IMR-90 (cell line): ENCODE data around the gene CDR2. TPM values are rescaled to one million over a fixed set of nuclear protein-coding genes. Genes with fewer than 3 reads are reported as not detected.
"Not testable (repeated sequence)": the region's sequence is repeated elsewhere in the genome, so short reads cannot be mapped to it uniquely, and the experiment has no call there.

Source experiments
- ATAC-seq: fragments of 200-7000 bp; cut with Tn5 transposase; 2 replicates; pipeline ENCODE4 v1.9.1; 2020; ENCODE audit warnings: low read depth, mild to moderate bottlenecking, moderate library complexity
- BruUV-seq: library from RNA; stranded (reverse); fragments of 400-500 nt; replicated peaks from 2 replicates; lab custom pipeline; 2021; lab: Mats Ljungman, UMichigan
- CTCF ChIA-PET: fragments of 300-600 bp; formaldehyde crosslinking; extraction: SDS; loops from one replicate; lab custom pipeline; 2021; ENCODE audit warnings: antibody characterized with exemption; lab: Yijun Ruan, JAX
- POLR2A ChIA-PET: fragments of 300-600 bp; sonication (Branson Sonifier 250); formaldehyde crosslinking; loops from one replicate; lab custom pipeline; 2022; ENCODE audit warnings: antibody characterized with exemption; ENCODE audit not compliant: unreplicated experiment; lab: Charles Lee
- DNase-seq: peaks from one replicate; pipeline ENCODE4 v3.0.0; 2013
- H2AFZ ChIP-seq: replicated peaks from 2 replicates; pipeline ENCODE3; 2013; ENCODE audit warnings: low read length, mild to moderate bottlenecking; ENCODE audit not compliant: poor library complexity
- H2AK5ac ChIP-seq: 2 replicates; pipeline ENCODE4 v1.6.1; 2013; ENCODE audit warnings: low read depth, low read length, inconsistent platforms
- H2AK9ac ChIP-seq: replicated peaks from 2 replicates; pipeline ENCODE3; 2013; ENCODE audit warnings: mild to moderate bottlenecking, low read depth, low read length, moderate library complexity; ENCODE audit not compliant: poor library complexity
- H2BK120ac ChIP-seq: 2 replicates; pipeline ENCODE4 v1.6.1; 2013; ENCODE audit warnings: low read depth, low read length, inconsistent platforms
- H2BK15ac ChIP-seq: 3 replicates; pipeline ENCODE4 v1.6.1; 2013; ENCODE audit warnings: low read depth, low read length, inconsistent platforms
- H2BK20ac ChIP-seq: 2 replicates; pipeline ENCODE4 v1.6.1; 2013; ENCODE audit warnings: low read depth, mild to moderate bottlenecking, inconsistent platforms, low read length, moderate library complexity
- H2BK5ac ChIP-seq: 2 replicates; pipeline ENCODE4 v1.6.1; 2013; ENCODE audit warnings: mild to moderate bottlenecking, low read depth, low read length, inconsistent platforms; ENCODE audit not compliant: poor library complexity, severe bottlenecking
- H3K14ac ChIP-seq: replicated peaks from 2 replicates; pipeline ENCODE4 v1.6.1; 2013; ENCODE audit warnings: low read depth, low read length, inconsistent platforms
- H3K18ac ChIP-seq: 2 replicates; pipeline ENCODE4 v1.6.1; 2013; ENCODE audit warnings: low read depth, low read length, control low read depth
- H3K23ac ChIP-seq: 2 replicates; pipeline ENCODE4 v1.6.1; 2013; ENCODE audit warnings: low read depth, low read length, inconsistent platforms
- H3K27ac ChIP-seq: 2 replicates; pipeline ENCODE4 v1.5.1; 2013; ENCODE audit warnings: mild to moderate bottlenecking, control low read depth, low read length; ENCODE audit not compliant: insufficient read depth
- H3K27me3 ChIP-seq: 2 replicates; pipeline ENCODE4 v1.6.1; 2013; ENCODE audit warnings: low read length; ENCODE audit not compliant: control insufficient read depth, insufficient read depth
- H3K36me3 ChIP-seq: 2 replicates; pipeline ENCODE4 v1.6.1; 2013; ENCODE audit warnings: low read length, mixed read lengths; ENCODE audit not compliant: control insufficient read depth, insufficient read depth
- H3K4ac ChIP-seq: 2 replicates; pipeline ENCODE4 v1.6.1; 2013; ENCODE audit warnings: low read depth, low read length, inconsistent platforms
- H3K4me1 ChIP-seq: 2 replicates; pipeline ENCODE4 v1.6.1; 2013; ENCODE audit warnings: low read length, mixed read lengths; ENCODE audit not compliant: control insufficient read depth, insufficient read depth
- H3K4me2 ChIP-seq: 2 replicates; pipeline ENCODE4 v1.6.1; 2013; ENCODE audit warnings: low read depth, mild to moderate bottlenecking, control low read depth, low read length, moderate library complexity
- H3K4me3 ChIP-seq: 2 replicates; pipeline ENCODE4 v1.5.1; 2013; ENCODE audit warnings: low read depth, mild to moderate bottlenecking, control low read depth, low read length, moderate library complexity; ENCODE audit not compliant: insufficient read depth
- H3K56ac ChIP-seq: 2 replicates; pipeline ENCODE4 v1.6.1; 2013; ENCODE audit warnings: low read length, inconsistent platforms; ENCODE audit not compliant: insufficient read depth; ENCODE audit errors: extremely low read depth
- H3K79me1 ChIP-seq, 2 experiments: 2 replicates each; pipeline ENCODE4 v1.6.1; 2013; ENCODE audit warnings: low read length in 2 of 2, inconsistent platforms in 1 of 2, low read depth in 1 of 2
- H3K9ac ChIP-seq: 2 replicates; pipeline ENCODE4 v1.6.1; 2013; ENCODE audit warnings: low read depth, low read length, control low read depth
- H3K9me1 ChIP-seq: 2 replicates; pipeline ENCODE4 v1.6.1; 2013; ENCODE audit warnings: low read length, inconsistent platforms; ENCODE audit not compliant: insufficient read depth
- H3K9me3 ChIP-seq: 2 replicates; pipeline ENCODE4 v1.6.1; 2013; ENCODE audit warnings: low read length; ENCODE audit not compliant: control insufficient read depth, insufficient read depth
- H4K20me1 ChIP-seq: 2 replicates; pipeline ENCODE4 v1.6.1; 2013; ENCODE audit warnings: low read length, inconsistent platforms; ENCODE audit not compliant: insufficient read depth
- H4K5ac ChIP-seq: 2 replicates; pipeline ENCODE4 v1.6.1; 2013; ENCODE audit warnings: mild to moderate bottlenecking, low read depth, low read length, control low read depth
- H4K8ac ChIP-seq, 2 experiments: 2 replicates each; pipeline ENCODE4 v1.6.1; 2013; ENCODE audit warnings: low read depth in 2 of 2, low read length in 2 of 2, control low read depth in 1 of 2, inconsistent platforms in 1 of 2
- H4K91ac ChIP-seq: 2 replicates; pipeline ENCODE4 v1.6.1; 2013; ENCODE audit warnings: low read depth, low read length, inconsistent platforms; ENCODE audit not compliant: insufficient read depth
- BHLHE40 ChIP-seq: fragments of 150-350 bp; IDR thresholded peaks from 2 replicates; pipeline ENCODE4 v1.6.1; 2016; ENCODE audit warnings: mild to moderate bottlenecking, low read depth, low read length
- MAFK ChIP-seq: IDR thresholded peaks from 2 replicates; pipeline ENCODE4 v1.6.1; 2012; ENCODE audit warnings: low read depth, low read length, improper control_type of control experiment
- RCOR1 ChIP-seq: IDR thresholded peaks from 2 replicates; pipeline ENCODE4 v1.6.1; 2012; ENCODE audit warnings: mild to moderate bottlenecking, low read length, improper control_type of control experiment; ENCODE audit not compliant: insufficient replicate concordance
- WGBS, 2 experiments: methylation state at CpG; one replicate each; pipeline versions ENCODE4 v1.1.5 to v1.1.7; 2013; ENCODE audit warnings: missing lambda C conversion rate in 2 of 2; ENCODE audit not compliant: insufficient read length in 1 of 2; ENCODE audit errors: extremely low coverage in 2 of 2; 5-methylcytosine and 5-hydroxymethylcytosine counted together
- dilution Hi-C: fragments of 300-500 bp; cut with HindIII; formaldehyde crosslinking; loops from one replicate; pipeline ENCODE4 v1.14.3; 2018; ENCODE audit warnings: low sequenced_read_pairs; ENCODE audit not compliant: unreplicated experiment
- in situ Hi-C: fragments of 300-500 bp; cut with MboI; formaldehyde crosslinking; loops from 3 replicates; pipeline ENCODE4 v1.14.3; 2019; ENCODE audit warnings: low sequenced_read_pairs, inconsistent platforms, mixed read lengths
- intact Hi-C: fragments of 100-400 bp; cut with micrococcal nuclease; formaldehyde crosslinking; loops from 2 replicates; pipeline ENCODE4 v1.10.0; 2022
- polyA plus RNA-seq, 3 experiments: library from polyadenylated mRNA; depleted of rRNA; stranded (reverse); fragments of >200 nt; gene quantifications; 2 replicates each; pipeline ENCODE4 v1.2.3, GENCODE V29; 2012; ENCODE audit warnings: low replicate concordance in 1 of 3
- total RNA-seq: library from RNA; depleted of rRNA; stranded (reverse); fragments of >200 nt; gene quantifications from 2 replicates; pipeline ENCODE4 v1.2.3, GENCODE V29; 2012
- TF ChIP-seq, protein P1 (sequence below): conservative IDR thresholded peaks from 2 replicates; pipeline ENCODE4 v1.5.1; 2012; ENCODE audit warnings: mild to moderate bottlenecking, low read depth, low read length, improper control_type of control experiment

Gene CDR2
- total and polyA plus RNA-seq, 2 of the 4 experiments (the other 2 are of a cell fraction) = 37.7 to 48.4 TPM

- TF ChIP-seq, protein P1, sequence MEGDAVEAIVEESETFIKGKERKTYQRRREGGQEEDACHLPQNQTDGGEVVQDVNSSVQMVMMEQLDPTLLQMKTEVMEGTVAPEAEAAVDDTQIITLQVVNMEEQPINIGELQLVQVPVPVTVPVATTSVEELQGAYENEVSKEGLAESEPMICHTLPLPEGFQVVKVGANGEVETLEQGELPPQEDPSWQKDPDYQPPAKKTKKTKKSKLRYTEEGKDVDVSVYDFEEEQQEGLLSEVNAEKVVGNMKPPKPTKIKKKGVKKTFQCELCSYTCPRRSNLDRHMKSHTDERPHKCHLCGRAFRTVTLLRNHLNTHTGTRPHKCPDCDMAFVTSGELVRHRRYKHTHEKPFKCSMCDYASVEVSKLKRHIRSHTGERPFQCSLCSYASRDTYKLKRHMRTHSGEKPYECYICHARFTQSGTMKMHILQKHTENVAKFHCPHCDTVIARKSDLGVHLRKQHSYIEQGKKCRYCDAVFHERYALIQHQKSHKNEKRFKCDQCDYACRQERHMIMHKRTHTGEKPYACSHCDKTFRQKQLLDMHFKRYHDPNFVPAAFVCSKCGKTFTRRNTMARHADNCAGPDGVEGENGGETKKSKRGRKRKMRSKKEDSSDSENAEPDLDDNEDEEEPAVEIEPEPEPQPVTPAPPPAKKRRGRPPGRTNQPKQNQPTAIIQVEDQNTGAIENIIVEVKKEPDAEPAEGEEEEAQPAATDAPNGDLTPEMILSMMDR = no peak
- TF ChIP-seq BHLHE40 = no peak
- TF ChIP-seq RCOR1 = no peak
- TF ChIP-seq MAFK = no peak
Measured at GRCh38 chr16:22352140-22352539, 22.3 kb downstream of the CDR2 start (continued).

DNA sequence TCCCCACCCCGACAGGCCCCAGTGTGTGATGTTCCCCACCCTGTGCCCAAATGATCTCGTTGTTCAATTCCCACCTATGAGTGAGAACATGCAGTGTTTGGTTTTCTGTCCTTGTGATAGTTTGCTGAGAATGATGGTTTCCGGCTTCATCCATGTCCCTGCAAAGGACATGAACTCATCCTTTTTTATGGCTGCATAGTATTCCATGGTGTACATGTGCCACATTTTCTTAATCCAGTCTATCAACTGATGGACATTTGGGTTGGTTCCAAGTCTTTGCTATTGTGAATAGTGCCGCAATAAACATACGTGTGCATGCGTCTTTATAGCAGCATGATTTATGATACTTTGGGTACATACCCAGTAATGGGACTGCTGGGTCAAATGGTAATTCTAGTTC lies 23.4 kb downstream of the CDR2 start:
- H4K20me1 ChIP-seq = peaks cover 70% of the 10 kb centered on the region
- CTCF ChIA-PET, H3K9me3 ChIP-seq, H3K27me3 ChIP-seq, H2AK5ac ChIP-seq, H3K4me3 ChIP-seq, ATAC-seq, H3K18ac ChIP-seq, H2BK120ac ChIP-seq, H3K27ac ChIP-seq, H2AFZ ChIP-seq, H3K9ac ChIP-seq, H4K91ac ChIP-seq, H3K23ac ChIP-seq, H4K8ac ChIP-seq, POLR2A ChIA-PET, H2AK9ac ChIP-seq, intact Hi-C loops, H3K4me2 ChIP-seq, BruUV-seq, H2BK5ac ChIP-seq, H2BK20ac ChIP-seq, H3K14ac ChIP-seq, H3K56ac ChIP-seq, H2BK15ac ChIP-seq, DNase-seq, in situ Hi-C loops, dilution Hi-C loops, H4K5ac ChIP-seq, H3K4ac ChIP-seq: not testable (repeated sequence)
- peaks cover 46 to 85% of the 10 kb centered on the region in 2 experiments for H3K79me1 ChIP-seq
- peaks cover 22% of the 10 kb centered on the region for H3K9me1 ChIP-seq
- H3K36me3 ChIP-seq = peaks cover 51% of the 10 kb centered on the region
- no CpG with 5 or more reads among the region's 6 CpGs for WGBS, 2 experiments
- peaks cover 16% of the 10 kb centered on the region for H3K4me1 ChIP-seq
